Astrocyte (in vitro differentiated cells and primary cell): ENCODE measurements around the gene OR2W1.

Source experiments
- EZH2 ChIP-seq: IDR thresholded peaks from 2 replicates; pipeline ENCODE4 v1.6.1; 2012; ENCODE audit warnings: mild to moderate bottlenecking, low read length, inconsistent platforms; ENCODE audit not compliant: insufficient read depth
- TF ChIP-seq, protein P1 (sequence below): IDR thresholded peaks from 2 replicates; pipeline ENCODE4 v1.5.1; 2011; ENCODE audit warnings: low read depth, mild to moderate bottlenecking, inconsistent platforms, low read length, moderate library complexity; ENCODE audit not compliant: insufficient read depth

DNA sequence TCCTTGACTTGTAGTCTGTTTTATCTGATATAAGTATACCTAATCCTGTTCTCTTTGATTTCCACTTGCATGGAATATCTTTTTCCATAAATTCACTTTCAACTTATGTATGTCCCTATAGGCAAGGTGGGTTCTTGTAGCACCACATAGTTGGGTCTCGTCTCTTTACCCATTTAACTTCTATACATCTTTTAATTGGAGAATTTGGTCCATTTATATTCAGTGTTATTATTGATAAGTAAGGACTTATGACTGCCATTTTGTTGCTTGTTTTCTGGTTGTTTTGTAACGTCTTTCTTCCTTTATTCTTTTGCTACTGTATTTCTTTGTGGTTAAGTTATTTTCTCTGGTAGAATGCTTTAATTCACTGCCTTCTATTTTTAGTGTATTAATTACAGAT, 25.3 kb downstream of the OR2W1 start:
- TF ChIP-seq, protein P1, sequence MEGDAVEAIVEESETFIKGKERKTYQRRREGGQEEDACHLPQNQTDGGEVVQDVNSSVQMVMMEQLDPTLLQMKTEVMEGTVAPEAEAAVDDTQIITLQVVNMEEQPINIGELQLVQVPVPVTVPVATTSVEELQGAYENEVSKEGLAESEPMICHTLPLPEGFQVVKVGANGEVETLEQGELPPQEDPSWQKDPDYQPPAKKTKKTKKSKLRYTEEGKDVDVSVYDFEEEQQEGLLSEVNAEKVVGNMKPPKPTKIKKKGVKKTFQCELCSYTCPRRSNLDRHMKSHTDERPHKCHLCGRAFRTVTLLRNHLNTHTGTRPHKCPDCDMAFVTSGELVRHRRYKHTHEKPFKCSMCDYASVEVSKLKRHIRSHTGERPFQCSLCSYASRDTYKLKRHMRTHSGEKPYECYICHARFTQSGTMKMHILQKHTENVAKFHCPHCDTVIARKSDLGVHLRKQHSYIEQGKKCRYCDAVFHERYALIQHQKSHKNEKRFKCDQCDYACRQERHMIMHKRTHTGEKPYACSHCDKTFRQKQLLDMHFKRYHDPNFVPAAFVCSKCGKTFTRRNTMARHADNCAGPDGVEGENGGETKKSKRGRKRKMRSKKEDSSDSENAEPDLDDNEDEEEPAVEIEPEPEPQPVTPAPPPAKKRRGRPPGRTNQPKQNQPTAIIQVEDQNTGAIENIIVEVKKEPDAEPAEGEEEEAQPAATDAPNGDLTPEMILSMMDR, result no peak
- TF ChIP-seq EZH2, result no peak
